HG03469 (cell line): Measurements from ENCODE around the gene SYK.
"Not testable (repeated sequence)": the region's sequence is repeated elsewhere in the genome, so short reads cannot be mapped to it uniquely, and the experiment has no call there.

Experiments used
- ATAC-seq: cut with Tn5 transposase; IDR thresholded peaks from one replicate; pipeline ENCODE4 v1.9.1; 2021; ENCODE audit warnings: mild to moderate bottlenecking, moderate library complexity, moderate number of reproducible peaks; ENCODE audit not compliant: unreplicated experiment

SYK gene

GRCh38 chr9:90795084-90795483, 6.5 kb upstream of the SYK start:
- no peak for ATAC-seq

DNA sequence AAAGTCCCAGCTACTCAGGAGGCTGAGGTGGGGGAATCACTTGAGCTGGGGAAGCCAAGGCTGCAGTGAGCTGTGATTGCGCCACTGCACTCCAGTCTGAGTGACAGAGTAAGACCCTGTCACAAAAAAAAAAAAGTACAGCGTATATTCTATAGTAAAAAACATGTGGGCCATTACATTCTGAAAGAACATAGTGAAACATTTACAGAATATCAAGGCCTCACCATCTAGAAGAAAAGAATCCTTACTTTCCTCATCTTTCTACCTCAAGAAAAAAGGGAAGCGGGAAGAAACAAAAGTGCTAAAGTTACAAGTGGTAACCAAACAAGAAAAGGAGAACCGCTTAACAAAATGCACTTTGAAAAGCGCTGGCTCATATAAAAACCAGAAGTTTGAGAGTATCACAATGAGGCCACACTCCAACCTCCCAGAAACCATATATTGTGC, 5.7 kb upstream of the SYK start:
- ATAC-seq: no peak

DNA sequence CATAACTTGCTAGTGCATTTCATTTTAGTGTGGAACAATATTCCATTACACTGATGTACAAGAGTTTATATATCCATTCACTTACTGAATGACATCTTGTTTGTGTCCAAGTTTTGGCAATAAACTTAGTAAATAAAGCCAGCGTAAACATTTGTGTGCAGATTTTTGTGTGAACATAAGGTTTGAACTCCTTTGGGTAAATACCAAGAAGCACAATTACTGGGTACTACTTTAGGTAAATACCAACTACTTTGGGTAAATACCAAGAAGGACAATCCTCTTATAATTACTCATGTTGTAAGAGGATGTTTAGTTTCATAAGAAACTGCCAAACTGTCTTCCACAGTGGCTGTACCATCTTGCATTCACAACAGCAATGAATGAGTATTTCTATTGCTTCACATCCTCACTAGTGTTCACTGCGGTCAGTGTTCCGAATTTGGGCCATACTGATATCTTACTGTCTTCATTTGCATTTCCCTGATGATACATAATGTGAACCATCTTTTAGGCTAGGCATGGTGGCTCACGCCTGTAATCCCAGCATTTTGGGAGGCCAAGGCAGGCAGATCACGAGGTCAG, 2.3 kb upstream of the SYK start:
- ATAC-seq: no peak

DNA sequence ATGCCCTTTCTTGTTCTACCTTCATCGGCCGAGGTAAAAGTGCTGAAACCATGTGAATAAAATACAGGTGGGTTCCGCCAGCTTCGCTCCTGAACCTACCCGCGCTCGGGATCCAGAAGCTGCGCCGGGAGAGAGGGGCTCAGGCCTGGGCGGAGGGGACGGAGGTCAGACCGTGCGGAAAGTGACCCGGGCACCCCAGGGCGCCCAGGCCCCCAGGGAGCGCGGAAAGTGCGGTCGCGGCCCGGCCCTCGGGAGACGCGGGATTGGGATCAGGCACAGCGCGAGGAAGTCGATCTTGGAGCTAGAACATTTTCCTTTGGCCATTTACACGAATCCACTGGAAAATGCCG, 329 bp downstream of the SYK start:
- ATAC-seq: no peak

GRCh38 chr9:90802386-90802985, 867 bp downstream of the SYK start:
- no peak for ATAC-seq

DNA sequence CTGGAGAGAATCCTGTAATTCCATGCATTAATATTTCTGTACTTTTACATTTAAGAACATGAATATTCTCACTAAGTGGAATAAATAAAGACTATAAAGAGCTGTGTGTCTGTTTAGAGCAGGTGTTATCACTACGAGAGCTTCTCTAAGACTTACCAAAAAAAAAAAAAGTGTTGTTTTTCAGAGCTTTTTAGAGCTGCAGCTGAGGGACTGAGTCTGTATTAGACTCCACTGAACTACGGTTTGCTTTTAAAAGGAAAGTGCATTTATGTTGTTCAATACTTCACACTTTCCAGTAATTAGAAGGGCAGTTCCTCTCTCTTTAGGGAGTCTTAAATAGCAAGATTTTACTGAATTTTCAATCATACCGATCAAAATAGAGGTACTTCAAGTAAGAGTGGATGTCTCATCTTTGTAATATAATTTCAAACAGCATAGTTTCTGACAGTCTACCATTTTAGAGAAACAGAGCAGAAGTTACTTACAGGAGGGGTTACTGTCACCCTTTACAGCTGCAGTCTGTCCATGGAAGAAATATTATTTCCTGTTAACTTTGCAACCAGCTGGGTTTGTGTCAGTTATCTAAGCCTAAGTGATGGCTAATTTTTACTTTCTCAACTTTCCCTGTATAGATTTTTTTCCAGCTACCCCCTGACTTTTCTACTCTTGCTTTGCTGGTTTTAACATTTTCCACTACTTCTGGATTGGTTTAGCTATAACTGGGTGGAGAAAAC, 2.4 kb downstream of the SYK start:
- no peak for ATAC-seq

GRCh38 chr9:90805006-90805996, 3.7 kb downstream of the SYK start:
- ATAC-seq: no peak

- ATAC-seq: no peak
These were observed 5.4 kb downstream of the SYK start for GRCh38 chr9:90807006-90807405.

- no peak for ATAC-seq
These were observed 6.8 kb downstream of the SYK start for GRCh38 chr9:90808398-90808797.

DNA sequence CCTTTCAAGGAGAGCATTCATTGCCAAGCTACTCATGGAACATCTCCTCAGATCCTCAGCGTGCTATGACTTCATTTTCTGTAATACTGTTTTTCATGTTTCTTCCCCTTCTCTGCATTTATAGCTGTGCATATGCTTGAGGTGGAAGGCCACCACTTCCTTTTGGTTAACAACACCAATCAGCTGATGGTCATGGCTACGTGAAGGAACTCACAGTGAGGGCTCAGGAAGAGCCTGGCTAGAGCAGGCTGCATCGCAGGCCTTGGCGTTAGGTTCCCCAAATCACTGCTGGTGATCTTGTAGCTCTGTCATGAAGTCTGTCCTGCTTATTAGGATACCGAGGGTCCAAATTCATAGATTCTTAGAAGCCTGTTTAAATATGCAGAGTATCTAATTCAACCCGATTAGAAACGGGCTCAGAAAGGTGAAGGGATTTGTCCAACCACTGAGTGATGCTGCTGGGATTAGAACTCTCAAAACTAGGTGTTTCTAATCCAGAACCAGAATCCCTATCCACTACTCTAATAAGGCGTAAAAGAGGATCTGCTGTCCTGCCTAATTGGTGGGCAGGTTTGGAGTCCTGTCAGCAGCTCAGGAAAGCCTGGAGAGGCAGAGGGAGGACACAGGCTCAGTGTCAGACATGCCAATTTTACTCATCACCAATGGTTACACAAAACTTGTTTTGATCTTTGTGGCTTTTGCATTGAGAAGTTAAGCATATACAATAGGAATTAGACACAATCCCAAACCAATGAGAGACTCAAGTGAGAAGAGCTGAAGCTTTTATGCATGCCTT, 7.5 kb downstream of the SYK start:
- ATAC-seq: peak; percentile 27

DNA sequence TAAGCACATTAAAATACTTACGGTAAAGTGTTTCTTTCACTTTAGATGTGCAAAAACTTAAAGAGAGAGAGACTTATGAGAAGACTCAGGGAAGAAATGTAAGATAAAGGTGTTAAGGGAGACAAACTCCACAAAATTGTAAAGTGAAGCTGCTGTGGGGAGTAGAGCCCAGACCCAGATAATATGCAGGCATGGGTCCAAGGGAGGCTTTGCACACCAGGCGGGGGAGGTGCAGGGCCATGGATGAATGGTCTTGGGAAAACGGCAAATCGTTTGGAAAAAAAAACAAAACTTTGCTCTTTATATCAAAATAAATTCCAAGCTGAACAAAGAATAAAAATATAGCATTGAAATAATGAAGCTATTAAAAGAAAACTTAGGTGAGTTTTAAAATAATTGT, 9.1 kb downstream of the SYK start:
- no peak for ATAC-seq

DNA sequence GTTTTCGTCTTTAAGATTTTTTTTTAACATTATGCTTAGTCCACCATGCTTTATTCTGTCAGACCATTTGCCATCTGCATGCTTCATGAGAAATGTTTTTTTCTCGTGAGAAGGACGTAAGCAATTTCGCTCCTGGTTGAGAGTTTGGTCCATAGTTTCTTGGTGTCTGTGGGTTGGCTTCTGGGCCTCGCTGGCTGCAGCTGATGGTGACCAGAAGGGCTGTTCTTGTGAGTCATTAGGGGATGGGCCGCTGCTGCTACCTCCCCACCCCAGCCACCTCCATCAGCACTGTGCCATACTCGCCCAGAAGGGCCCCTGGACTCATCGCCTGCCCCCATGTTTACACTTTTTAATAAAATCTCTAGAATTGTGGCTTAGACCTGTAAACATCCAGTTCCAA, 11.4 kb downstream of the SYK start:
- no peak for ATAC-seq

GRCh38 chr9:90813523-90813922, 11.9 kb downstream of the SYK start:
- ATAC-seq: no peak

- ATAC-seq: no peak
These were observed 12.7 kb downstream of the SYK start for GRCh38 chr9:90814355-90814754.

DNA sequence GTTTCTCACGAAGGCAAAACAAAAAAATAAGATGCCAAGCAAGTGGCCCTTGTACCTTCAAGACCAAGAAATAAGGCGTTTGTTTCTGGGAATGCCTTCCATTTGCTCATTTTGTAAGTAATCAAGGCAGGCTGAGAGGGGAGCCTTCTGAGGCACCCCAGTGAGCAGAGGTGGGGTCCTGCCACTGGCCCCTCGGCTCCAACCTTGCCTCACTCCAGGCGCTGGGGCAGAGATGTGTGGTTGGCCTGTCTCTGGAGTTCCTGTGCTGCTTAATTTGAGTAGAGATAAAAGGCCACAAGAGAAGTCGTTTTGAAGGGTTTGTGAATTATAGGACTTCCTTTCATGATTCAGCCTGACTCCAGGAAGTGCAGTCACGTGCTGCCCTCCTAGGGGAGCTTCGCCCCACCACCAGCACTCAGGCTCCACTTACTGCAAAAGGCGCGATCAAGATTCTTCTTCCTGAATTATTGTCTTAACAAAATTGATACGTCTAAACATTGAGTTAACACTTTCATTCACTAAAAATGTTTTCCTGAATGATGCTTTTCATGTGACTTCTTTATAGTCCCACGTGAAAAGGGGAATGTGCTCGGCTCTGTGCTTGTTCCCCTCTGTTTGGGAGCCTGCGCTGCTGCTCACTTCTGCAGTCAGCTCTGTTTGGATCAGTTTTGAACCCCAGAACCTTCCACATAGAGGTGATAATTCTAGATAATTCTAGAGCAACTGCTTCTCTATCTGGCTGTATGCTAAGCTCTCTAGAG, 13.7 kb downstream of the SYK start:
- ATAC-seq: no peak

GRCh38 chr9:90815944-90816357, 14.3 kb downstream of the SYK start:
- no peak for ATAC-seq

- no peak for ATAC-seq
These were observed 15.1 kb downstream of the SYK start for GRCh38 chr9:90816690-90817089.

GRCh38 chr9:90818279-90818678, 16.7 kb downstream of the SYK start:
- ATAC-seq: no peak

DNA sequence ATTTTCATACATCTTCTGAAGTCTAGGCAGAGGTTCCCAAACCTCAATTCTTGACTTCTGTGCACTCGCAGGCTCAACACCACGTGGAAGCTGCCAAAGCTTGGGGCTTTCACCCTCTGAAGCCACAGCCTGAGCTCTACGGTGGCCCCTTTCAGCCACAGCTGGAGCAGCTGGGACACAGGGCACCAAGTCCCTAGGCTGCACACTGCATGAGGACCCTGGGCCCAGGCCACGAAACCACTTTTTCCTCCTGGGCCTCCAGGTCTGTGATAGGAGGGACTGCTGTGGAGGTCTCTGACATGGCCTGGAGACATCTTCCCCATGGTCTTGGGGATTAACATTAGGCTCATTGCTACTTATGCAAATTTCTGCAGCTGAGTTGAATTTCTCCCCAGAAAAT, 18.8 kb downstream of the SYK start:
- ATAC-seq: not testable (repeated sequence)

DNA sequence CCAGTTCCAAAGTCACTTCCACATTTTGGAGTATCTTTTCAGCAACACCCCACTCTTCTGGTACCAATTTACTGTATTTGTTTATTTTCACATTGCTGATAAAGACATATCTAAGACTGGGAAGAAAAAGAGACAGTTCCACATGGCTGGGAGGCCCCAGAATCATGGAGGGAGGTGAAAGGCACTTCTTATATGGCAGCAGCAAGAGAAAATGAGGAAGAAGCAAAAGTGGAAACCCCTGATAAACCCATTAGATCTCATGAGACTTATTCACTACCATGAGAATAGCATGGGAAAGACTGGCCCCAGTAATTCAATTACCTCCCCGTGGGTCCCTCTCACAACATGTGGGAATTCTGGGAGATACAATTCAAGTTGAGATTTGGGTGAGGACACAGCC, 19.6 kb downstream of the SYK start:
- not testable (repeated sequence) for ATAC-seq
